GM12878 (cell line): ENCODE measurements around the gene POGLUT3. TPM values are rescaled to one million over a fixed set of nuclear protein-coding genes. Genes with fewer than 3 reads are reported as not detected.

Source experiments
- BMI1 ChIP-seq: fragments of 450-650 bp; IDR thresholded peaks from 2 replicates; pipeline ENCODE4 v1.6.1; 2016; ENCODE audit warnings: mild to moderate bottlenecking, moderate library complexity, borderline replicate concordance
- CTCF ChIP-seq, 3 experiments: IDR thresholded peaks in 2 of 3; conservative IDR thresholded peaks in 1 of 3; 2 replicates each; pipeline ENCODE4 v1.5.1; 2011; ENCODE audit warnings: low read depth in 3 of 3, low read length in 3 of 3, mild to moderate bottlenecking in 3 of 3, control low read depth in 2 of 3, moderate library complexity in 2 of 3, inconsistent platforms in 1 of 3, mixed read lengths in 1 of 3; ENCODE audit not compliant: control insufficient read depth in 2 of 3, insufficient read depth in 1 of 3; ENCODE audit errors: extremely low read depth in 1 of 3
- CUX1 ChIP-seq: IDR thresholded peaks from 2 replicates; pipeline ENCODE4 v1.6.1; 2012; ENCODE audit warnings: improper control_type of control experiment, low read depth, low read length; ENCODE audit not compliant: insufficient replicate concordance
- FOXM1 ChIP-seq: IDR thresholded peaks from 2 replicates; pipeline ENCODE4 v1.6.1; 2012; ENCODE audit warnings: low read depth, mild to moderate bottlenecking, inconsistent platforms, low read length, moderate library complexity
- IKZF1 ChIP-seq: fragments of 450-650 bp; conservative IDR thresholded peaks from 2 replicates; pipeline ENCODE4 v1.6.1; 2017; ENCODE audit warnings: antibody characterized with exemption, mild to moderate bottlenecking
- MYC ChIP-seq: IDR thresholded peaks from 2 replicates; pipeline ENCODE4 v1.6.1; 2011; ENCODE audit warnings: mild to moderate bottlenecking, low read length, moderate library complexity, inconsistent platforms; ENCODE audit not compliant: insufficient read depth, insufficient replicate concordance, insufficient read length, severe bottlenecking
- NFIC ChIP-seq: IDR thresholded peaks from 2 replicates; pipeline ENCODE4 v1.6.1; 2012; ENCODE audit warnings: low read depth, mild to moderate bottlenecking, inconsistent platforms, low read length, moderate library complexity
- NFXL1 ChIP-seq: fragments of 450-650 bp; IDR thresholded peaks from 2 replicates; pipeline ENCODE4 v1.6.1; 2017; ENCODE audit warnings: antibody characterized with exemption, mild to moderate bottlenecking, borderline replicate concordance
- PML ChIP-seq: IDR thresholded peaks from 2 replicates; pipeline ENCODE4 v1.6.1; 2012; ENCODE audit warnings: low read length, inconsistent platforms
- POLR2A ChIP-seq: IDR thresholded peaks from 2 replicates; pipeline ENCODE4 v1.6.1; 2011; ENCODE audit warnings: low read depth, mild to moderate bottlenecking, low read length
- RCOR1 ChIP-seq: conservative IDR thresholded peaks from 2 replicates; pipeline ENCODE4 v1.6.1; 2012; ENCODE audit warnings: low read depth, low read length, improper control_type of control experiment
- SUZ12 ChIP-seq: fragments of 200-600 bp; sonication (generic); IDR thresholded peaks from one replicate; pipeline ENCODE4 v1.6.1; 2018; ENCODE audit warnings: antibody characterized with exemption, mild to moderate bottlenecking; ENCODE audit not compliant: unreplicated experiment
- USF2 ChIP-seq: IDR thresholded peaks from 2 replicates; pipeline ENCODE4 v1.6.1; 2011; ENCODE audit warnings: low read depth, low read length, improper control_type of control experiment, borderline replicate concordance
- ZBED1 ChIP-seq: IDR thresholded peaks from 2 replicates; pipeline ENCODE4 v1.6.1; 2016; ENCODE audit warnings: borderline replicate concordance
- ZNF217 ChIP-seq: fragments of 450-650 bp; IDR thresholded peaks from 2 replicates; pipeline ENCODE4 v1.6.1; 2017; ENCODE audit warnings: antibody characterized with exemption, mild to moderate bottlenecking
- ZNF384 ChIP-seq: IDR thresholded peaks from 2 replicates; pipeline ENCODE4 v1.6.1; 2012; ENCODE audit warnings: low read depth, mild to moderate bottlenecking, low read length, improper control_type of control experiment, borderline replicate concordance
- ZNF592 ChIP-seq: fragments of 450-650 bp; IDR thresholded peaks from 2 replicates; pipeline ENCODE4 v1.6.1; 2017; ENCODE audit warnings: mild to moderate bottlenecking, moderate library complexity
- ZSCAN29 ChIP-seq: fragments of 450-650 bp; IDR thresholded peaks from 2 replicates; pipeline ENCODE4 v1.6.1; 2017; ENCODE audit warnings: mild to moderate bottlenecking, moderate library complexity
- polyA plus RNA-seq, 11 experiments: library from polyadenylated mRNA; depleted of rRNA in 4 of 11; unstranded in 6 of 11; stranded (reverse) in 5 of 11; fragments of >200 nt; fragmentation: Nextera tagmentation in 4 of 11; fragmentation: Illumina TruSeq in 1 of 11; extraction: Ambion mirVana in 4 of 11; extraction: Trizol in 1 of 11; gene quantifications; 1 replicate in 1 of 11; 2 replicates in 10 of 11; pipeline versions ENCODE4 v1.2.1 to v1.2.3, GENCODE V29; 2011 to 2016; ENCODE audit warnings: inconsistent platforms in 2 of 11, missing spikeins in 2 of 11, low read depth in 1 of 11
- total RNA-seq, 4 experiments: library from RNA; depleted of rRNA in 3 of 4; stranded (reverse); fragments of >200 nt in 3 of 4; fragmentation: Illumina TruSeq in 1 of 4; extraction: Trizol in 1 of 4; gene quantifications; 2 replicates each; pipeline versions ENCODE4 v1.2.1 to v1.2.3, GENCODE V29; 2013 to 2021

The POGLUT3 gene
- total and polyA plus RNA-seq, 10 of the 15 experiments (the other 5 are each of a cell fraction or from before 2014, with no cell fraction given): 3.7 to 21.5 (median 12.9) TPM

- TF ChIP-seq CUX1: no peak
- TF ChIP-seq ZNF217: no peak
- peak; percentile 51; the same call in 1 of the 2 replicates for TF ChIP-seq ZBED1
- no peak for TF ChIP-seq SUZ12
- no peak for TF ChIP-seq ZNF592
- no peak for TF ChIP-seq ZSCAN29
- TF ChIP-seq MYC: peak; percentile 53
- peak; percentile 27; the same call in 1 of the 2 replicates for TF ChIP-seq NFIC
- TF ChIP-seq POLR2A: peak; percentile 83
- no peak for TF ChIP-seq FOXM1
- 0 out of 2 replicates have a peak, but pooled peaks have one; percentile 74 for TF ChIP-seq PML
- no peak for TF ChIP-seq RCOR1
- no peak for TF ChIP-seq USF2
- TF ChIP-seq NFXL1: no peak
- no peak for TF ChIP-seq CTCF (IDR thresholded peaks at IDR 0.05 in 2 of 3, conservative IDR thresholded peaks at IDR 0.05 in 1 of 3; ENCODE audit: control insufficient read depth in 2 of 3, extremely low read depth in 1 of 3, insufficient read depth in 1 of 3, low read depth in 3 of 3, low read length in 3 of 3)
- TF ChIP-seq IKZF1: peak; percentile 82
- TF ChIP-seq BMI1: no peak
- no peak for TF ChIP-seq ZNF384
These were observed 703 bp downstream of the POGLUT3 start (continued) for GRCh38 chr11:108497317-108498045.
